GM18502 (cell line): ENCODE results near the gene SLC39A3.
A peak's percentile ranks its signal among the peaks of the same experiment; 100 is the strongest.

Source experiments
- ATAC-seq: cut with Tn5 transposase; IDR thresholded peaks from one replicate; pipeline ENCODE4 v1.9.1; 2021; ENCODE audit warnings: mild to moderate bottlenecking; ENCODE audit not compliant: unreplicated experiment, poor library complexity

The SLC39A3 gene

GRCh38 chr19:2739602-2740313 is at the start of gene SLC39A3:
TSS of gene SLC39A3 (minus strand) at chr19:2740017. CDS start at chr19:2737257, 2,760 bp downstream.
- ATAC-seq: peak; percentile 95

DNA sequence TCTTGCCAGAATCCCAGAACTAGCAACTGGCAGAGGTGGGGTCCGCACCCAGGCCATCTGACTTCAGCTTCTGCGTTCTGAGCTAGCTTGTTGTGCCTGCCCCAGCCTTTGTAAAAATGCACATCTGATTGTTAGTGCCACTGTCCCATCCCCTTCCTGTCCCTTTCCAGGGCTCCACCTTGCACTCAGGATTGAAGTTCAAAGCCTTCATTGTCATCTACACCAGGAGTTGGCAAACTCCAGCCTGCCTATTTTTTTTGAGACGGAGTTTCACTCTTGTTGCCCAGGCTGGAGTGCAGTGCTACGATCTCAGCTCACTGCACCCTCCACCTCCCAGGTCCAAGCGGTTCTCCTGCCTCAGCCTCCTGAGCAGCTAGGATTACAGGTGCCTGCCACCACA is 48.4 kb upstream of the SLC39A3 start:
- ATAC-seq: no peak

DNA sequence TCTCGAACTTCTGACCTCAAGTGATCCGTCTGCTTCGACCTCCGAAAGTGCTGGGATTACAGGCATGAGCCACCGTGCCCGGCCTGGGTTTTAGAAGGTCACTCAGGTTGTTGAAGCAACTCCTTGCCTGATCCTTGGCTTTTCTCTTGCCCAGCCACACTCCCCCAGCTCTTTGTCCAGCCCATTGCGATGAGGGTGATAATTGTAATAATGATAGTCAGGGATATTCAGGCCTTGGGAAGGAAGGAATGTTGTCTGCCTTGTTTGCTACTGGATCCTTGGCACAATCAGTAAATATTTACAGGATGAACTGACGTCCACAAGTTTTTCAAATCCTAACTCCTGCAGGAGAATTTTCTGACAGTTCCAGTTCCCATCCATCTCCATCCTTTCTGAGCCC is 47.3 kb upstream of the SLC39A3 start:
- ATAC-seq: no peak

GRCh38 chr19:2785244-2785997 is 45.6 kb upstream of the SLC39A3 start, which contains the start of gene THOP1:
TSS of gene THOP1 (plus strand) at chr19:2785503. CDS start at chr19:2785663, 160 bp downstream.
- ATAC-seq: peak; percentile 67

DNA sequence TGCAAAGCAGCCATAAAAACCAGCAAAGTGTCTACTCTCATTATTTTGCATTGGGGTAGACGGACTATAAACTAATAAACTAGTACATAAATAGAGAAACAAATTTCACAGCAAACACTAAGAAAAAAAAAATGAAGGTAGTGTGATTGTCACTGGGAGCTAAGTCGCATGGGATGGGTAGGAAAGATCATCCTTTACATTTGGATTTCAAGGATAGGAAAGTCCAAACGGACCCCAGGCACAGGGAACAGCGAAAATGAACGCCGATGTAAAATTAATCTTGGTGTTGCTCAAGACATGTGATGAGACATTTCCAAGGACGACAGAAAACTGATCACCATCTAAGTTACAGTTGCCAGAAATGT is 43.9 kb upstream of the SLC39A3 start:
- ATAC-seq: no peak

GRCh38 chr19:2782936-2783780 is 43.3 kb upstream of the SLC39A3 start, which contains the start of gene SGTA:
TSS of gene SGTA (minus strand) at chr19:2783273. CDS start at chr19:2769068, 14,205 bp downstream.
- ATAC-seq: peak; percentile 71

- no peak for ATAC-seq
Measured at GRCh38 chr19:2782329-2782935, 42.6 kb upstream of the SLC39A3 start.

DNA sequence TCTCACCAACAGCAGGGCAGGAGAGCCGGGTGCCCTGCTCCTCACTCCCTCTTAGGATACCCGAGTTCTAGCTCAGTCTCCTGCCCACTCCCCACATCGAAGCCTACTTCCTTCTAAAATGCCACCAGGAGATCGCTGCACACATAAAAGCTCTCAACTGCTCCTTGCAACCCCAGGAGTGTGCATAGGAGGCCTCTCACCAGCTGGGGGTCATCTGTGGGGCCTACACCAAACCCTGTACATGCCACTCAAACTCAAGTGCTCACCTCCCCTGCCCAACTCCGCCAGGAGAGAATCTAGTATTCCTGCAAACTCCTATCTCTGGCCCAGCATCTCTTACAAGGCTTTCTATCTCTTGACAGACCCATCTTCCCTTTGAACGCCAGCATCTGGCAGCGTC is 40.5 kb upstream of the SLC39A3 start:
- no peak for ATAC-seq

DNA sequence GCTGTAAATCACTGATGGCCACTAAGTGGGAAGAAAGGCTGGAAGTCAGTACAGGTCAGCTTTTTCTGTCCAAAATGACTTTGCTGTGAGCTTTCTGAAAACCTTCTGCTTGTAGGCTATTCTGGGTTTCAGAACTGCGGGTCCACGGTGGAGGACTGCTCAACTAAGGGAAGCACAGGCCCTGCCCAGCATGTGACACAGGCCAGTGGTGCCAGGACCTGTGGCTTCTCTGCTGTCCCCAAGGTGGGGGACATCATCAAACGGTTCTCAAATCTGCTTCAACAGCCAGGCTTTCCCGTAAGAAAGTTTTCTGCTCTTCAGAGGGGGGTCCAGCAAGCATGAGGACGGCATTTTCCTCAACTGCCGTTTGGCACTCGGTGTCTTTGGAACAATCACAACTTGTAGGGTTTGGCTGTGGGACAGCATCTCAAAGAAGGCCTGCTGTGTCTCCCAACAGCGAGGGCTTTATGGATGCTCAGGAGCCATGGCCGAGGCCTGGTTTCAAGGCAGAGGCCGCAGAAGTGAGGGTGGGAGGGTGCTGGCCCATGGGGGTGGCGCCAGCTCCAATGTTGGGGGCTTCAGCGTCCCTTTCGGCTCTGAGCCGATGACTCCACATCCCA is 39.4 kb upstream of the SLC39A3 start:
- no peak for ATAC-seq

DNA sequence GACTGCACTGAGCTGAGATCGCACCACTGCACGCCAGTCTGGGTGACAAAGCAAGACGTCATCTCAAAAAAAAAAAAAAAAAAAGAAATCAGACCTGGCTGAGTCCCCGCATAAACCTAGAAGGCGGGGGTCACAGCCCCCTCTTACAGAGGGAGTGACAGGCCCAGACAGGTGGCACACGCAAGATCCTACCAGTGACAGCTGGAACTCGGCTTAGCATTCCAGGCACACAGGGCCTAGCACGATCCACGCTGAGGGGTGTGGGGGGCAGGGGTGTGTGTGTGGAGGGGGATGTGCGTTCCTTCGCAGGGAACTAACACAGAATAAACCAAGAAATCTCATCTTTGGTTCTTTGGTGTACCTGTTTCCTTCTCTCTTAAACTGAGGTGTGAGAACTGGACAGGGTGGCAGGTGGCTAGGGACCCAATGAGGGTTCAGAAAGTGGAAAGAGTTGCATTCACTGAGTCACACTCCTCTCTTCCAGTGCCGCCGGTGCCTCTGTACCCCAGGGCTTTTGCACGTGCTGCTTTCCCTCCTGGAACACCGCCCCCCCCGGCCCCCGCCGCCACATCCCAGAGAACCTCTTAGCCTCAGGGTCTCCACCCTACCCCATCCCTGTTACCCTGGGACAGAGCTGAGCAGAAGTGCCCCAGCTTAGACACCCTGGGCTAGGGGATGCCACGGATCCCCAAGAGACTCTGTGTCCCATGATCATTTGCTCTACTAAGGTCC is 38.3 kb upstream of the SLC39A3 start:
- ATAC-seq: no peak

GRCh38 chr19:2775556-2776430 is 36.0 kb upstream of the SLC39A3 start:
- ATAC-seq: no peak

GRCh38 chr19:2774953-2775555 is 35.2 kb upstream of the SLC39A3 start:
- ATAC-seq: no peak

- ATAC-seq: no peak
Measured at GRCh38 chr19:2774083-2774679, 34.4 kb upstream of the SLC39A3 start.

GRCh38 chr19:2771786-2772674 is 32.2 kb upstream of the SLC39A3 start:
- ATAC-seq: no peak

DNA sequence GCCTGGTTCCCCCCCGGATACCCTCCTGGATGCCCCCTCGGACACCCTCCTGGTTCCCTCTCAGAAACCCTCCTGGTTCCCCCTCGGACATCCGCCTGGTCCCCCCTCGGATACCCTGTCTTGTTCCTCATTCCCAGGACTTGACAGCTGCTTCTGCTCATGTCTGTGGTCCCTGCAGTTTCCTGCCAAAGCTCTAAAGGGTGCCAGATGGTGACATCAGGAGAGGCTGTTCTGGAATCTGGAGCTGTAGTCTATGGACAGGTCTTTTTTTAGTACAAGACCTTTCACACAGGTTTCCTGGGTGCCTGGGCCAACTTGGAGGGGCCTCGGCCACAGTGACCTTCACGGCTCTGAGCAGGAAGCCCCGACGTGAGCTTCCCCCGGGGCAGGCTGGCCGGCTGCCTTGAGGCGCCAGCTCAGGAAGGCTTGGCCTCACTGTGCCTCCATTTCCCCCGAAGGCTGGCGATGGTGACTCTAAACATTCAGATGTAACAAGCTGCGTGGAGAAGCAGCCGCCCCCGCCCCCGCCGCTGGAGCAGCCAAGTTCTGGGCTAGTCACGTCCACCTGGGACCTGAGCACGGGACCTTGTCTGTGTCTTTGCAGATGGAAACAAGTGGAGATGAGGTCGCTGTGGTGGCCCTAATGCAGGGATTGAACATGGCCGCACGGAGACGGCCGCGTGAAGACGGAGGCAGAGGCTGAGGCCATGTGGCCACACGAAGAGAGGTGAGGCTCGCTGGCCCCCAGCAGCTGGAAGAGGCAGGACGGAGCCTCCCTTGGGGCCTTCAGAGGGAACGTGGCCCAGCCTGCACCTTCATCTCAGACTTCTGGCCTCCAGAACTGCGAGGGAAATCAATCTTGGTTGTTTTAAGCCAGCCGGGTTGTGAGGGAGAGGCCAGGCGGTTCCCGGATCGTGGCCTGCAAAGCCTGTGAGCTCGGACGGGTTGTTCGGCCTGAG is 30.5 kb upstream of the SLC39A3 start:
- ATAC-seq: no peak
